GM12874 (cell line): ENCODE measurements around the gene ZNF77.

Source experiments
- TF ChIP-seq, protein P1 (sequence below): IDR thresholded peaks from 2 replicates; pipeline ENCODE4 v1.5.1; 2011; ENCODE audit warnings: low read depth, mild to moderate bottlenecking, control low read depth, low read length, moderate library complexity; ENCODE audit not compliant: insufficient read depth

The ZNF77 gene

GRCh38 chr19:2944775-2945574 lies at the start of gene ZNF77:
ZNF77 (minus strand) TSS chr19:2944971; CDS start chr19:2944840, 131 bp downstream.
- TF ChIP-seq, protein P1, sequence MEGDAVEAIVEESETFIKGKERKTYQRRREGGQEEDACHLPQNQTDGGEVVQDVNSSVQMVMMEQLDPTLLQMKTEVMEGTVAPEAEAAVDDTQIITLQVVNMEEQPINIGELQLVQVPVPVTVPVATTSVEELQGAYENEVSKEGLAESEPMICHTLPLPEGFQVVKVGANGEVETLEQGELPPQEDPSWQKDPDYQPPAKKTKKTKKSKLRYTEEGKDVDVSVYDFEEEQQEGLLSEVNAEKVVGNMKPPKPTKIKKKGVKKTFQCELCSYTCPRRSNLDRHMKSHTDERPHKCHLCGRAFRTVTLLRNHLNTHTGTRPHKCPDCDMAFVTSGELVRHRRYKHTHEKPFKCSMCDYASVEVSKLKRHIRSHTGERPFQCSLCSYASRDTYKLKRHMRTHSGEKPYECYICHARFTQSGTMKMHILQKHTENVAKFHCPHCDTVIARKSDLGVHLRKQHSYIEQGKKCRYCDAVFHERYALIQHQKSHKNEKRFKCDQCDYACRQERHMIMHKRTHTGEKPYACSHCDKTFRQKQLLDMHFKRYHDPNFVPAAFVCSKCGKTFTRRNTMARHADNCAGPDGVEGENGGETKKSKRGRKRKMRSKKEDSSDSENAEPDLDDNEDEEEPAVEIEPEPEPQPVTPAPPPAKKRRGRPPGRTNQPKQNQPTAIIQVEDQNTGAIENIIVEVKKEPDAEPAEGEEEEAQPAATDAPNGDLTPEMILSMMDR: no peak

- TF ChIP-seq, protein P1: no peak
Measured at GRCh38 chr19:2993579-2993978, 48.8 kb upstream of the ZNF77 start.

GRCh38 chr19:2992958-2993357 lies 48.2 kb upstream of the ZNF77 start:
- TF ChIP-seq, protein P1: no peak

DNA sequence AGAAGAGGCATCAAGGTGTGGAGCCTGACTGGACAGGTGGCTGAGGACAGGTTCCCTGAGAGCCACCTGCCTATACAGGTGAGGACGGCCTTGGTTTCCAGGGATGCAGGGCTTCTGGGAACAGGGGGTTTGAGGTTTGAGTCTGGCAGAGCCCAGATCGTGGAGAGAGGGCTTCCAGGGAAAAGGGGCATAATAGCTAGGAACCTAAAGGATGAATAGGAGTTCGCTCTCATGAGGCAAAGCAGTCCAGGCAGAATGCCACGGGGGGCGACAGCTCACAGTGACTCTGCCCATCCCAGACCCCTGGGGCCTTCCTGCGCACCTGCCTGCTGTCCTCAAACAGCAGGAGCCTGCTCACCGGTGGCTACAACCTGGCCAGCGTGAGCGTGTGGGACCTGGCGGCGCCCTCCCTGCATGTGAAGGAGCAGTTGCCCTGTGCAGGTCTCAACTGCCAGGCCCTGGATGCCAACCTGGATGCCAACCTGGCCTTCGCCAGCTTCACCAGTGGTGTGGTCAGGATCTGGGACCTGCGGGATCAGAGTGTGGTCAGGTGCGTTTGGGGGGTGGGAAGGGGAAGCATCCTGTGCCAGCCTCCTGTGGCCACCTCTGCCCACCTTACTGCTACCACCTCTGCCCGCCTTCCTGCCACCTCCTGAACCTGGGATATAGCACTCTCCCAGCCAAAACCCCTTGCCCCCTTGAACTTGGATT lies 44.6 kb upstream of the ZNF77 start:
- TF ChIP-seq, protein P1: no peak

GRCh38 chr19:2988568-2988967 lies 43.8 kb upstream of the ZNF77 start:
- TF ChIP-seq, protein P1: no peak

DNA sequence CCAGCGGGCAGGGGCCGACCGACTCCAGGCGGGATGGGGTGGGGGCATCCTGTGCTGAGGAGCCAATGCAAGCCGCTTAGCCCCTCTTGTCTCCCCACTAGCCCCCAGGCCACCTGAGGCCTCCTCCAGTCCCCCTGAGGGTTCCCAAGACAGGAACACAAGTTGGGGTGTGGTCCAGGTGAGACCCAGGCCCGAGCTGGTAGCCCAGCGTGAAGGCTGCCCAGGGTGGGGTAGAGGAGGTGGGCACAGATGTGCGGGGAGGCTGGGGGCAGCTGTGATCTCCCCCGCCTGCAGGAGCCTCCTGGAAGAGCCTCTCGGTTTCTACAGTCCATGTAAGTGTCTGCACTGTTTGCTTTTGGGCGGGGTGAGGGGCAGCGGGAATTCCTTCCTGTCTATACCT lies 43.0 kb upstream of the ZNF77 start:
- TF ChIP-seq, protein P1: no peak

DNA sequence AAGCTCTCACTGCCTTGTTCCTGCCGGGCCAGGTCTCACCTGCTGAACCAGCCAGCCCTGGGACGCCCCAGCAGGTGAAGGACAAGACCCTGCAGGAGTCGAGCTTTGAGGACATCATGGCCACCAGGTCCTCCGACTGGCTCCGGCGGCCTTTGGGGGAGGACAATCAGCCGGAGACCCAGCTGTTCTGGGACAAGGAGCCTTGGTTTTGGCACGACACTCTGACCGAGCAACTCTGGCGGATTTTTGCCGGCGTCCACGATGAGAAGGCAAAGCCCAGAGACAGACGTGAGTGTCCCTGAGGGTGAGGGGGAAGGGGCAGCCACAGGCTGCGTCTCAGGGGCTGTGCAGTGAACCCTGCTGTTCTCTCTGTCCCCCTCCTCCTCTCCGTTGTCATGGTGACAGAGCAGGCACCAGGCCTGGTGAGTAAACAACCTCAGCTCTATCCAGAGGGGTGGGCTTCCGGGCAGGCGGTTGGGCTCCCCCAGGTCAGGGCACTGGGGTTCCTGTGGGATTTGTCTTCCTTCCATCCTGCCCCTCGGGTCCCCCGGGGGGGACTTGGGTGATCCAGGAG lies 42.3 kb upstream of the ZNF77 start:
- TF ChIP-seq, protein P1: no peak
